A549 (cell line): Measurements from ENCODE around the gene MAN1C1. TPM values are rescaled to one million over a fixed set of nuclear protein-coding genes. Genes with fewer than 3 reads are reported as not detected.

Experiments
- ATAC-seq, 2 experiments: fragments of 200-7000 bp in 1 of 2; fragments of >200 bp in 1 of 2; cut with Nextera tagmentation in 1 of 2; cut with Tn5 transposase in 1 of 2; 3 replicates each; pipeline versions ENCODE4 v1.8.0 to v1.9.1; 2018 to 2020; ENCODE audit warnings: mild to moderate bottlenecking in 1 of 2, moderate library complexity in 1 of 2
- CTCF ChIA-PET: fragments of 300-600 bp; sonication (Branson Sonifier 250); formaldehyde crosslinking; extraction: SDS; loops from one replicate; lab custom pipeline; 2021; ENCODE audit warnings: antibody characterized with exemption, inconsistent platforms; lab: Yijun Ruan, JAX
- POLR2A ChIA-PET: fragments of 350-600 bp; formaldehyde crosslinking; extraction: SDS; loops from one replicate; lab custom pipeline; 2021; ENCODE audit warnings: antibody characterized with exemption, inconsistent platforms; lab: Yijun Ruan, JAX
- DNase-seq, 2 experiments: peaks; one replicate each; pipeline versions ENCODE4 v3.0.0 to v3.0.0-alpha.2; 2011 to 2016; ENCODE audit warnings: low read depth in 1 of 2, low spot score in 1 of 2
- FAIRE-seq: peaks from 2 replicates; lab custom pipeline; 2011; peaks lifted over from hg19 to GRCh38; lab: Jason Lieb, UNC
- H3K27ac ChIP-seq, 2 experiments: fragments of >200 bp; sonication (Bioruptor Twin); formaldehyde crosslinking; 3 replicates each; pipeline ENCODE4 v1.5.1; 2016 to 2017
- H3K4me1 ChIP-seq: fragments of >200 bp; sonication (Bioruptor Twin); formaldehyde crosslinking; 3 replicates; pipeline ENCODE4 v1.6.1; 2016
- H3K4me2 ChIP-seq: fragments of >200 bp; sonication (Bioruptor Twin); formaldehyde crosslinking; 3 replicates; pipeline ENCODE4 v1.6.1; 2016
- H3K4me3 ChIP-seq: fragments of >200 bp; sonication (Bioruptor Twin); formaldehyde crosslinking; 3 replicates; pipeline ENCODE4 v1.5.1; 2016
- H3K9me3 ChIP-seq: fragments of >200 bp; sonication (Bioruptor Twin); formaldehyde crosslinking; 3 replicates; pipeline ENCODE4 v1.6.1; 2016
- BHLHE40 ChIP-seq: IDR thresholded peaks from 2 replicates; pipeline ENCODE4 v1.6.1; 2012; ENCODE audit warnings: low read depth, low read length, inconsistent platforms
- CBX8 ChIP-seq: fragments of 200-600 bp; sonication (generic); IDR thresholded peaks from 2 replicates; pipeline ENCODE4 v1.6.1; 2016
- CHD2 ChIP-seq: fragments of 150-350 bp; IDR thresholded peaks from 2 replicates; pipeline ENCODE4 v1.6.1; 2014; ENCODE audit warnings: low read length; ENCODE audit not compliant: partially characterized antibody
- EHF ChIP-seq: fragments of 250-450 bp; sonication (Bioruptor Pico); IDR thresholded peaks from 2 replicates; pipeline ENCODE4 v1.5.0; 2020; ENCODE audit warnings: mild to moderate bottlenecking
- EP300 ChIP-seq, 2 experiments: fragments of >200 bp; sonication (Bioruptor Twin); formaldehyde crosslinking; IDR thresholded peaks; 2 replicates in 1 of 2; 3 replicates in 1 of 2; pipeline ENCODE4 v1.6.1; 2016 to 2017
- ESRRA ChIP-seq: fragments of 150-350 bp; IDR thresholded peaks from 2 replicates; pipeline ENCODE4 v1.6.1; 2014; ENCODE audit warnings: mild to moderate bottlenecking, low read length, borderline replicate concordance
- FOSB ChIP-seq: fragments of 250-450 bp; sonication (Bioruptor Pico); IDR thresholded peaks from 2 replicates; pipeline ENCODE4 v1.5.0; 2020; ENCODE audit warnings: mild to moderate bottlenecking, moderate library complexity
- HOXB13 ChIP-seq: fragments of 250-450 bp; sonication (Bioruptor Pico); IDR thresholded peaks from 2 replicates; pipeline ENCODE4 v1.5.0; 2020; ENCODE audit warnings: low read depth, mild to moderate bottlenecking, moderate library complexity
- JUNB ChIP-seq: fragments of >200 bp; sonication (Bioruptor Twin); formaldehyde crosslinking; IDR thresholded peaks from 2 replicates; pipeline ENCODE4 v1.6.1; 2016
- KDM1A ChIP-seq: fragments of 200-600 bp; sonication (generic); IDR thresholded peaks from 2 replicates; pipeline ENCODE4 v1.6.1; 2016; ENCODE audit warnings: low read depth, mild to moderate bottlenecking
- KDM5A ChIP-seq: fragments of 200-600 bp; sonication (generic); IDR thresholded peaks from 2 replicates; pipeline ENCODE4 v1.6.1; 2016; ENCODE audit warnings: antibody characterized with exemption, mild to moderate bottlenecking
- MAFK ChIP-seq: fragments of 450-650 bp; IDR thresholded peaks from 2 replicates; pipeline ENCODE4 v1.6.1; 2014; ENCODE audit not compliant: partially characterized antibody
- MAZ ChIP-seq: fragments of 150-350 bp; IDR thresholded peaks from 2 replicates; pipeline ENCODE4 v1.6.1; 2014; ENCODE audit warnings: antibody characterized with exemption, low read depth, low read length, borderline replicate concordance
- MYC ChIP-seq: IDR thresholded peaks from 2 replicates; pipeline ENCODE4 v1.6.1; 2012; ENCODE audit warnings: mild to moderate bottlenecking, inconsistent platforms, low read length, improper control_type of control experiment, borderline replicate concordance
- NPAS2 ChIP-seq: fragments of 250-450 bp; sonication (Bioruptor Pico); IDR thresholded peaks from 2 replicates; pipeline ENCODE4 v1.8.0; 2022; ENCODE audit warnings: mild to moderate bottlenecking, moderate library complexity, borderline replicate concordance
- PBX3 ChIP-seq: IDR thresholded peaks from 2 replicates; pipeline ENCODE4 v1.6.1; 2012
- PHF8 ChIP-seq: fragments of 200-600 bp; sonication (generic); IDR thresholded peaks from 2 replicates; pipeline ENCODE4 v1.6.1; 2016; ENCODE audit warnings: low read depth, mild to moderate bottlenecking, antibody characterized with exemption, moderate library complexity, borderline replicate concordance
- POLR2A ChIP-seq: IDR thresholded peaks from 2 replicates; pipeline ENCODE4 v1.6.1; 2012; ENCODE audit warnings: mild to moderate bottlenecking, low read length
- RARB ChIP-seq: fragments of 250-450 bp; sonication (Bioruptor Pico); IDR thresholded peaks from 2 replicates; pipeline ENCODE4 v1.8.0; 2021; ENCODE audit warnings: mild to moderate bottlenecking, moderate library complexity
- RFX5 ChIP-seq: fragments of 450-650 bp; IDR thresholded peaks from 2 replicates; pipeline ENCODE4 v1.7.1; 2014; ENCODE audit warnings: antibody characterized with exemption, mild to moderate bottlenecking, moderate library complexity
- RNF2 ChIP-seq: fragments of 200-600 bp; sonication (generic); IDR thresholded peaks from 2 replicates; pipeline ENCODE4 v1.6.1; 2016; ENCODE audit warnings: low read depth, mild to moderate bottlenecking, antibody characterized with exemption, moderate library complexity, borderline replicate concordance
- TFCP2L1 ChIP-seq: fragments of 250-450 bp; sonication (Bioruptor Pico); IDR thresholded peaks from 2 replicates; pipeline ENCODE4 v1.5.0; 2021; ENCODE audit warnings: mild to moderate bottlenecking
- USF2 ChIP-seq: fragments of 450-650 bp; IDR thresholded peaks from 2 replicates; pipeline ENCODE4 v1.6.1; 2014; ENCODE audit warnings: antibody characterized with exemption
- ZNF302 ChIP-seq: fragments of 250-450 bp; sonication (Bioruptor Pico); IDR thresholded peaks from 2 replicates; pipeline ENCODE4 v1.9.0; 2021; ENCODE audit warnings: inconsistent platforms, mild to moderate bottlenecking, moderate library complexity
- WGBS: methylation state at CpG from one replicate; pipeline ENCODE4 v1.1.6; 2017; ENCODE audit errors: missing lambda C conversion rate; 5-methylcytosine and 5-hydroxymethylcytosine counted together
- polyA plus RNA-seq, 4 experiments: library from polyadenylated mRNA; depleted of rRNA in 3 of 4; stranded (reverse); fragments of >200 nt; fragmentation: RNase III in 1 of 4; extraction: RNeasy Plus Mini Kit Qiagen cat#74134 plus additional on column Dnase treatment in 1 of 4; gene quantifications; 2 replicates in 3 of 4; 3 replicates in 1 of 4; pipeline ENCODE4 v1.2.3, GENCODE V29; 2011 to 2017
- TF ChIP-seq, protein P1 (sequence below): fragments of 150-350 bp; IDR thresholded peaks from 2 replicates; pipeline ENCODE4 v1.6.1; 2014; ENCODE audit warnings: low read depth, mild to moderate bottlenecking, low read length
- TF ChIP-seq, protein P2 (sequence below): fragments of >200 bp; sonication (Bioruptor Twin); formaldehyde crosslinking; IDR thresholded peaks from 3 replicates; pipeline ENCODE4 v1.5.1; 2016

The MAN1C1 gene
- polyA plus RNA-seq, 2 of the 4 experiments (the other 2 are of a cell fraction) = 0.22 to 0.27 TPM

- TF ChIP-seq FOSB (CRISPR knock-in tag) = no peak
- TF ChIP-seq, protein P1, sequence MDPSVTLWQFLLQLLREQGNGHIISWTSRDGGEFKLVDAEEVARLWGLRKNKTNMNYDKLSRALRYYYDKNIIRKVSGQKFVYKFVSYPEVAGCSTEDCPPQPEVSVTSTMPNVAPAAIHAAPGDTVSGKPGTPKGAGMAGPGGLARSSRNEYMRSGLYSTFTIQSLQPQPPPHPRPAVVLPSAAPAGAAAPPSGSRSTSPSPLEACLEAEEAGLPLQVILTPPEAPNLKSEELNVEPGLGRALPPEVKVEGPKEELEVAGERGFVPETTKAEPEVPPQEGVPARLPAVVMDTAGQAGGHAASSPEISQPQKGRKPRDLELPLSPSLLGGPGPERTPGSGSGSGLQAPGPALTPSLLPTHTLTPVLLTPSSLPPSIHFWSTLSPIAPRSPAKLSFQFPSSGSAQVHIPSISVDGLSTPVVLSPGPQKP = no peak
- no peak for TF ChIP-seq ESRRA
- TF ChIP-seq JUNB = no peak
- TF ChIP-seq MYC = no peak
- no peak for TF ChIP-seq POLR2A
- TF ChIP-seq TFCP2L1 (CRISPR knock-in tag) = no peak
- TF ChIP-seq RARB = no peak
- no peak for TF ChIP-seq PHF8
- no peak for TF ChIP-seq PBX3
These were observed 66.6 kb downstream of the MAN1C1 start (continued) for GRCh38 chr1:25683177-25683576.

- no peak overlapping the region for H3K27ac ChIP-seq
- ATAC-seq = no peak
- ChIA-PET POLR2A (no interaction called here), CTCF (interaction anchor here (1.0 to 1.1 kb wide), 2 partner anchors 60 to 117 kb away, joined by 3 read pairs; partner anchors contain the start of gene SELENON)
- no peaks in the 10 kb centered on the region for H3K9me3 ChIP-seq
- 0 out of 3 replicates have a peak, but pooled peaks cover 3% of the 10 kb centered on the region for H3K4me1 ChIP-seq
- TF ChIP-seq, protein P2, sequence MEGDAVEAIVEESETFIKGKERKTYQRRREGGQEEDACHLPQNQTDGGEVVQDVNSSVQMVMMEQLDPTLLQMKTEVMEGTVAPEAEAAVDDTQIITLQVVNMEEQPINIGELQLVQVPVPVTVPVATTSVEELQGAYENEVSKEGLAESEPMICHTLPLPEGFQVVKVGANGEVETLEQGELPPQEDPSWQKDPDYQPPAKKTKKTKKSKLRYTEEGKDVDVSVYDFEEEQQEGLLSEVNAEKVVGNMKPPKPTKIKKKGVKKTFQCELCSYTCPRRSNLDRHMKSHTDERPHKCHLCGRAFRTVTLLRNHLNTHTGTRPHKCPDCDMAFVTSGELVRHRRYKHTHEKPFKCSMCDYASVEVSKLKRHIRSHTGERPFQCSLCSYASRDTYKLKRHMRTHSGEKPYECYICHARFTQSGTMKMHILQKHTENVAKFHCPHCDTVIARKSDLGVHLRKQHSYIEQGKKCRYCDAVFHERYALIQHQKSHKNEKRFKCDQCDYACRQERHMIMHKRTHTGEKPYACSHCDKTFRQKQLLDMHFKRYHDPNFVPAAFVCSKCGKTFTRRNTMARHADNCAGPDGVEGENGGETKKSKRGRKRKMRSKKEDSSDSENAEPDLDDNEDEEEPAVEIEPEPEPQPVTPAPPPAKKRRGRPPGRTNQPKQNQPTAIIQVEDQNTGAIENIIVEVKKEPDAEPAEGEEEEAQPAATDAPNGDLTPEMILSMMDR = no peak
- TF ChIP-seq CBX8 (no peak), HOXB13 (no peak), ZNF302 (CRISPR knock-in tag) (no peak), NPAS2 (CRISPR knock-in tag) (no peak), RFX5 (no peak), MYC (no peak), RARB (no peak)
- TF ChIP-seq, all 56 proteins: peak for 0
- no peak overlapping the region for H3K4me2 ChIP-seq
- DNase-seq (no peak), FAIRE-seq (no peak)
- H3K4me3 ChIP-seq = no peak overlapping the region
- WGBS = 58% methylated on average over 9 of the region's 9 CpGs
These were observed 67.1 kb downstream of the MAN1C1 start for GRCh38 chr1:25683731-25684130.

DNA sequence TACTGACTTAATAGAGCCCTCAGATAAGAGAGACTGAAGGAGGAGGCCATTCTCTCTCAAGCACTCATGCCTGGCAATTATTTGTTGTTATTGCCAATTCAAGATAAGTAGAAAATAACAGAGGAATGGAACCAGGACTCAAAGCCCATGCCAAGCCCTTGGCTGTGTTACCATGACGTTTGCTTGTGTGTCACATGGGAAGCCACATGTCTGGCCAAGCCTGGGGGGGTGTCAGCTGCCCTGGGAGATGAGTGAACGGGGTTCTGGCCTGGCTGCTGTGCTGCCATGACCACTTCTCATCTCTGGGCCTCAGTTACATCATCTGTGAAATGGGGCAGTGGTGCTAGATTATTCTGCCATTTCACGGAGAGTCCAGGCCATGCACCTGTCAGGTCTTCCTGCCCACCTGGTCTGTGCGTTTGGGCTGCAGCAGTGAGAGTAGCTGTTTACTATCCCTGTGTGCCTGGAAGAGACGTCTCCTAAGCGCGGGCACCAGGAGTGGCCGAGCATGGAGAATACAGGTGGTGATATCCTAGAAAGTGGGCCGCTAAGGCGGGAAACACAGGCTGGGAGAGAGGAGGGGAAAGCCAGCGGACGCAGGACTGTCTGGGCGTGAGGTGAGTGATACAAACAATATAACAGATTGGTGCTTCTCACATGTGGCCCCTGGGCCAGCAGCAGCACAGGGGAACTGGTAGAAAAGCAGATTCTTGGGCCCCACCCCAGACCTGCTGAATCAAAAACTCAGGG lies 67.8 kb downstream of the MAN1C1 start:
- TF ChIP-seq MAZ (no peak), USF2 (no peak), KDM1A (no peak), KDM5A (no peak), RNF2 (no peak), RARB (no peak), MAFK (no peak), ESRRA (no peak), BHLHE40 (no peak), CHD2 (no peak), EP300 (IDR thresholded peaks at IDR 0.05) (no peak), EHF (CRISPR knock-in tag) (no peak)
- DNase-seq (no peak), ATAC-seq (no peak), FAIRE-seq (no peak)
- Histone ChIP-seq H3K4me2 (no peak overlapping the region), H3K9me3 (no peaks in the 10 kb centered on the region), H3K4me3 (no peak overlapping the region), H3K27ac (no peak overlapping the region), H3K4me1 (0 out of 3 replicates have a peak, but pooled peaks cover 3% of the 10 kb centered on the region)
- ChIA-PET CTCF (interaction anchor here (1.0 to 1.1 kb wide), 2 partner anchors 59 to 116 kb away, joined by 3 read pairs; partner anchors contain the start of gene SELENON), POLR2A (no interaction called here)
- 75% methylated on average over 13 of the region's 13 CpGs for whole genome bisulfite sequencing
